NCI-H1694 treated with DMSO at 0.1 percent for 48 hours (cell line): Measurements from ENCODE around the gene SMTNL2.

Experiments used
- DNase-seq: peaks from one replicate; lab custom pipeline; 2025; lab: John Stamatoyannopoulos, UW

SMTNL2 gene

DNA sequence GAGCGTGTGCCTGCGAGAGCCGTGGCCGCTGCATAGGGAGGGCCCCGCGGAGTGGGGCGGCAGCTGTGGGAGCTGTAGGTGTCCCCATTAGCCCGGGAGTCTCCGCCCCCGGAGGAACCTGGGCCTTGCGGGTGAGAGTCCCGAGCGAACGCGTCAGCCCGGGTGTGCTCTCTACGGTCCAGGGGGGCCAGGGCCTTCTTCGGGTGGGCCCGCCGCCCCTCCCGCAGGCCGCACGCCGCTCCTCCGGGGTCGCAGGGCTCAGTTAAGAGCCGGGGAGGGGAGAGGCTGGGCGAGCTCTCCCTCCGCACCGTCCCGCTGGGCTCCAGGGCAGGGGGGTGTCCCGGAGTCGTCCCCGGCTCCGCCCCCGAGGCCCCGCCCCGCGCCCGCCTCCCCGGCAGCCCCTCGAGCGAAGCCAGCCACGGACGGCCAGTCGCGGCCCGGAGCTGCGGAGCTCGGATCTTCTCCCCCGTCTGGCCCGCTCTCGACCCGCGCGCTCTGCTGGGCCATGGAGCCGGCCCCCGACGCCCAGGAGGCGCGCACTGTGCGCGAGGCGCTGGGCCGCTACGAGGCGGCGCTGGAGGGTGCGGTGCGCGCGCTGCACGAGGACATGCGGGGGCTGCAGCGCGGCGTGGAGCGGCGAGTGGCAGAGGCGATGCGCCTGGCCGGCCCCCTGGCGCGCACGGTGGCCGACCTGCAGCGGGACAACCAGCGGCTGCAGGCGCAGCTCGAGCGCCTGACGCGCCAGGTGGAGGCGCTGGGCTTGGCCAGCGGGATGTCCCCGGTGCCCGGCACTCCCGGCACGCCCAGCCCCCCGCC lies at the start of gene SMTNL2:
Gene SMTNL2 (plus strand): TSS at position 429 of the 816 bp plus-strand sequence. CDS start 77 bp downstream, at position 506.
- DNase-seq, result no peak

GRCh38 chr17:4534928-4535666 lies 49.2 kb upstream of the SMTNL2 start:
- no peak for DNase-seq

DNA sequence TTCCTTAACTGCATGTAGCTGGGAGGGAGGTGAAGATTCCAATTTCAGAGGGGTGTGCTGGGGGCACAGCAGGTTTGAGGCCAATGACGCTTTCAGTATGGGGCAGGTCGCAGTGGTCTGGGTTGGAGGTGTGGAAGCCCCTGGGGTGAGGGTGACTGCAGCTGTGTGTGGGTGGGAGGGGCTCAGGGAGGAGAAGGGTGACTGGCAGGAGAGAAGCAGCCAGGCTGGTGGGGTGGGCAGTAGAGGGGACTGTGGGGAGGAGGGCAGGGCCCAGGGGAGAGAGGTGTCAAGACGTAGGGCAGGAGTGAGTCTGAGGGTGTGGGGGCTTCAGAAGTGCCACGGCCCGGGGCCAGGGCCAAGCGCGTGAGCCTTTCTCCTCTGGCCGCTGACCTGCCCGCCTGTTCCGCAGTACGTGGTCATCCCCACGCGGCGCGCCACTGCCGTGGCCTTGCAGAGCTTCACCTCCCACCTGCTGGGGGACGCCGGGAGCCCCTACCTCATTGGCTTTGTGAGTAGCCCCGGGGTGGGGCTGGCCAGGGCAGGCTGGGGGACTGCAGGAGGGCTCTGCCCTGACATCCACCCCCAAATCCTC lies 48.6 kb upstream of the SMTNL2 start:
- DNase-seq, result no peak

- DNase-seq, result no peak
These were observed 48.0 kb upstream of the SMTNL2 start for GRCh38 chr17:4536259-4536741.

DNA sequence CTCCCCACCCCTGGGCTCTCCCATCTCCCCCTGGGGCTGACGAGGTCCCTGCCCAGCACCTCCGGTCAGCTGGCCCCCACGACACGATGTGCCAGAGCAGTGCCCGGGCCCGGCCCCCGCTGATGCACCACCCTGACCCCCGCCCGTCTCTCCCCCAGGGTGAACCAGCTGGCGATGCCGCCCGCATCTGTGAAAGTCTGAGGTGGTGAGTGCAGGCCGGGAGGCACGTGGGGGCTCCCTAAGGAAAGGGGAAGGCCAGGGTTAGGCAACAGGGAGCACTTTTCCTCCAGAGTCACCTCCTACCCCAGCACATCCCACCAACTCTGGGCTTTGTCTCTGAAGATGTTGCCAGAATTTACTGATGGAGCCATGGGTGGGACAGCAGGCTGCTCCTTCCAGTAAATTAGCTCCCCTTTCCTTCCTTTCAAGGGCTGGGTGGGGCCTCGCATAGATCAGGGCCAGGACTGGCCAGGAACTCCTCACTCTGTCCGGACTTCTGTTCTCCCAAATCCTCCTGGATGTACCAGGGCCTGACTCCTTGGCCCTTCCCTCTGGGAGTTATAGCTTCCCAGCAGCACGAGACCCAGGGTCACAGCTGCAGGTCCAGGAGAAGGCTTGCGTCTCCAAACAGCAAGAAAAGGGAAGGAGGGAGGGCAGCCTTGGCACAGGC lies 47.5 kb upstream of the SMTNL2 start:
- DNase-seq, result no peak

DNA sequence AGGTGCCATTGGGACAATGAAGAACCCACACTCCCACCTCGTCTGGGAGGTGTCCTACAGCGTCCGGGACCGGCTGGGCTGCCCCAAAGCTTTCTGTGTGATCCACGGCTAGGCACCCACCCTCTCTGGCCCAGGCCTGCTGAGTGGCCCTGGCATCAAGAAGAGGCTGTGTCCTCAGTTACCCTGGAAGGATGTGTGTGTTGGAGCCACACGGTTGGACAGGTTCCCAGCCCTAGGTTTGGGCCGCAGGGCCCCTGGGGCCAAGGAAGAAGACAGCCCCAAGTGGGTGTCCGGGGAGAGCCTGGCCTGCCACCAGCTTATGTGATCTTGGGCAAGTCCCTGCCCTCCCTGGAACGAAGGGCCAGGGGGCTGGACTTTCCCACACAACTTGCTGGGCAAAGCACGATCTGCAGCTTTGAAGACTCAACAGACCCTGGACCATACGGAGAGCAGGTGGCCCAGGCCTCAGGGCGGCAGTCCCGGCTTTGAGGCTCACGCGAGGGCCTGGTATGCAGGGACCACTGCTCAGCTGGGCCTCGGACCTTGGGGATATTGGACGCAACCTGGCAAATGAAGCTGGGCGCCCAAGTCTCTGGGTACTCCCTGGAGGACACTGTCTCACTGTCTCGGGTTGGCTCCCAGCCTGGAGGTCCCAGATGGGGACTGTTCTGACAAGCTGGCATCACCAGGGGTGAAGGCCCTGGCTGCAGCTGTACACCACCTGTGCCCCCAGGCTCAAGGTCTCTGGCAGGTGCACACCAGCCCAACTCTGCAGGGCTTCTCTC lies 46.7 kb upstream of the SMTNL2 start:
- peak; percentile 71 for DNase-seq

- DNase-seq, result no peak
These were observed 45.9 kb upstream of the SMTNL2 start for GRCh38 chr17:4538236-4539002.

DNA sequence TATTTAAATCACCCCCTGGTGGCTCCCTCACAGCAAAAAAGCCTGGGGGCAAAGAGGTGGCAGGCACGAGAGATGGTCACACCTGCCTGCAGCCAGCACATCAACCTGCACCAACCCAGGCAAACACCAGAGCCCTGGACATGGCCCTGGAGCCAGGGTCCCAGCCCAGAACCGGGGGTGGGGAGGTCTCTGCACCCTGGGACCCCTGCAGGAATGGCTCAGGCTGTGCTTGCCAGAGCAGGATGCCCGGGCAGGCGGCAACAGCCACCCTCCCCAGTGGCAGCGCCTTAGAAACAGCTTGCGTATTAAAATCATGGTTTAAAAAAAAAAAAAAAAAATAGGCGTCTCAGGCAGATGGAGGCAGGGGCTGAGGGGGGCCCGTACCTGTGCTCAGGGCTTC lies 45.3 kb upstream of the SMTNL2 start:
- DNase-seq, result peak; percentile 13

DNA sequence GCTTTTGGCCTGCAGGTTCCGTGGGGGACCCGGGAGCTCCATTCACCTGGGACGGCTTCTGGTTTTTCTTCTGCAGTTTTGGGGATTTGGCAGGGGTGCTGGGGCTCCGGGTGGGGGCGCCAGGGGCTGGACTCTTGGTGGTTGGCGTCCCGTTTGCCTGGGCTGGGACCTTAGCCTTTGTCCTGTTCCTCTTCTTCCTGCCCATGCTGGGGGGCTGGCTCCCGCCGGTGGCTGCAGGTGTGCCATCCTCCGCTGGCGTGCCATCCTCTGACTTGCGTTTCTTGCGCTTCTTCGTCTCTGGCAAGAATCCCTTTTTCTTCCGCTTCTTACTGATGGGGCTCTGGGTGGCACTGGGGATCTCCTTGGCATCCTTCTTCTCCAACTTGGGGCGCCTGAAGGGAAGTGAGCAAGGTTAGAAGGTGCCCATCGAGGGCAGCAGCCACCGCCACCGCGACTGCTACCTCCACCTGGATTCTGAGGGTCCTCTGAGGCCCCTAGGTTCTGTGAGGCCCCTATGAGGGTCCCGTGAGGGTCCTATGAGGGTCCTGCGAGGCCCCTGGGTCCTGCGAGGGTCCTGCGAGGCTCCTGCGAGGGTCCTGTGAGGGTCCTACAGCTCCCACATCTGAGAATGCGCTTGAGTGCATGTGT lies 44.6 kb upstream of the SMTNL2 start:
- no peak for DNase-seq

DNA sequence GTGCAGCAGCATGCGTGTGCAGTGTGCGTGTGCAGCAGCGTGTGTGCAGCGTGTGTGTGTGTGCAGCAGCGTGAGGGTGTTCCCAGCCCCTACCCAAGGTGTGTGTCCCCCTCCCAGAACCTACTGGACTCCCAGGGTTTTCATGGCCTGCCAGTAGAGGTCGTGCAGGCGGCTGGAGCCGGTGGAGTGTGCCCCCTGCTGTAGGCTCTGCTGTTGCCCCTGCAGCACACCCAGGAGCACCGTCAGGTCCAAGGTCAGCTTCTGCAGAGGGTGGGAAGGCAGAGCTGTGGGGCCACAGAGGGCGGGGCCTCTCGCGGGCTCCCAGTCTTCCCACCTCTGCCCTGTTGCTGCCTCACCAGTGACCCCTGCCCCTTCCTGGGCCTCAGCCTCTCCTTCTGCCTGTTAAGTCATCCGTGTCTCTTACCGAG lies 44.1 kb upstream of the SMTNL2 start:
- DNase-seq, result peak; percentile 26

GRCh38 chr17:4540687-4541327 lies 43.5 kb upstream of the SMTNL2 start:
- no peak for DNase-seq

GRCh38 chr17:4541328-4542002 lies 42.9 kb upstream of the SMTNL2 start:
- DNase-seq, result no peak

DNA sequence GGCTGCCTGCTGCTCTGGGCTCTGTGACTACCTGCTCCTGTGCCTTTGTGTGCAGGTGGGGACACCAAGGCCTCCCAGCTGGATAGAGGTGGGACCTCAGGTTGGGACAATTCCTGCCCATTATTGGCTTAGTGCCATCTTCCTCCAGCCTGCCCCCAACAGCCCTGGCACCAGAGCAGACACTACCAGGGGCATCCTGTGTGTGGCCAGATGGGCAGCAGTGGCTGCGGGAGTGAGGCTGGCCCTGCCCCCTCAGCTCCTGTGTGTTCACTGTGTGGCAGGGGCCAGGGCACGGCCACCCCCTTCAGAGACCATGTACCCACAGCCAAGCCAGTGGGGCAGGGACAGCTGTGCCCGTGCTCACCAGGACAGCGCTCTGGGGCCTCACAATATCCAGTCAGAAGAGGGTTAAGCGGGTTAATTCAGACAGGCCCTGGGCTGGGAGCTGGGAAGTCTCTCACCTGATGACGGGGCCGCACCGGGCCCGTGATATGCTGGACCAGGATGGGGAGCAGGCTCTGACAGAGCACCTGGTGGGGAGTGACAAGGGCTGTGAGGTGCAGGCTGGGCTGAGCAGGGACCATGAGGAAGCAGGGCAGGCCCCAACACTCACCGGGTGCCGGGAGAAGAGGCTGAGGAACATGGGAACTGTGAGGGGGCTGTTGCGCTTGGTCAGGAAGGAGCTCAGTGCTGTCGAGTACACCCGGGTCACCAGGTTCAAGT lies 42.2 kb upstream of the SMTNL2 start:
- no peak for DNase-seq

- DNase-seq, result no peak
These were observed 41.6 kb upstream of the SMTNL2 start for GRCh38 chr17:4542726-4543191.

DNA sequence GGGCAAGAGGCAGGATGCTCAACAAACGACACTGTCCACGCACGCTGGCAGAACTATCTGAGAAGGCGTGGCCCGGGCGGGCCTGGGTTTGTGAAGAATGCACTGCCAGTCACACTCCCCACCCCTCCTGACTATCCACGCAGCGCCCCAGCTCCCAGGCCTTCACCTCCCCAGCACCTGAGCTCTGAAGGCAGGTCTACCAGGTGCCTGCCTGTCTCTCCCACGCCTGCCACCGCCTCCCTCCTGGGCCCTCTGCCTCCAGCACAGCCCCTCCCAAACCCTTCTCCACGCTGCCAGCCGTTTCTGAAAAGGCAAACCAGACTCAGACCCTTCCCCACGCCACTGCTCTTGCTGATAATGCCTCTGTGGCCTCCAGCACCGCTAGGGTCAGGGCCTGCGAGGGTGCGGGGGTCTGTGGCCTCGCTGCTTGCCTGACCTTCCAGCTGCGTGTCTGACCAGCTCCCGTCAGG lies 40.7 kb upstream of the SMTNL2 start:
- DNase-seq, result no peak

GRCh38 chr17:4544135-4544950 lies 40.0 kb upstream of the SMTNL2 start:
- DNase-seq, result no peak

GRCh38 chr17:4544951-4545216 lies 39.4 kb upstream of the SMTNL2 start:
- no peak for DNase-seq
